HG03575 (cell line): ENCODE measurements around the gene SOX8.

Source experiments
- ATAC-seq: cut with Tn5 transposase; IDR thresholded peaks from one replicate; pipeline ENCODE4 v1.9.1; 2021; ENCODE audit not compliant: unreplicated experiment, insufficient number of reproducible peaks, low FRiP score; ENCODE audit errors: extremely low read depth

Gene SOX8

DNA sequence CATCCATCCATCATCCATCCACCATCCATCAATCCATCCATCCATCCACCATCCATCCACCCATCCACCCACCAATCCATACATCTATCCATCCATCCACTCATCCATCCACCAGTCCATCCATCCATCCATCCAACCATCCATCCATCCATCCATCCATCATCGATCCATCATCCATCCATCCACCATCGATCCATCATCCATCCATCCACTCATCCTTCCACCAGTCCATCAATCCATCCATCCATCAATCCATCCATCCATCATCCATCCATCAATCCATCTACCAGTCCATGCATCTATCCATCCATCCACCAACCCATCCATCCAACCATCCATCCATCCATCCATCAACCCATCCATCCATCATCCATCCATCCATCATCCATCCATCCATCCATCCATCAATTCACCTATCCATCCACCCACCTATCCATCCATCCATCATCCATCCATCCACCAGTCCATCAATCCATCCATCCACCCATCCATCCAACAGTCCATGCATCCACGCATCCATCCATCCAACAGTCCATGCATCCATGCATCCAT is 51.6 kb downstream of the SOX8 start:
- no peak for ATAC-seq

- ATAC-seq, result no peak
These were observed 52.9 kb downstream of the SOX8 start for GRCh38 chr16:1034230-1035065.

DNA sequence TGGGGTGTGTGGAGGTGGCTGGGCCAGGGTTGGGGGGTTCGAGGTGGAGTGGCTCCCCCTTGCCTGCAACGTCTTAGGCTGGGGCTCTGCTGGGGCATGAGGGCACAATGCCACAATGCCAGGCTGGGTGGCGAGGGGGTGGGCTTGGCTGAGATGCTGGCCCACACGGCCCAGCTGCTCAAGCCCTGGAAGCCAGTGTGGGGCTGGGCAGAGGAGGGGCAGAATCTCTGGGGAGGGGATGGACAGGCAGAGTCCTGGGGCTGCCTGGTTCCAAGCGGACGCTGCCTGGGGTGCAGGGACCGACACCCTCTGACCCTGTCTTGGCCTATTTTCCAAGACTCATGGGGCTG is 53.5 kb downstream of the SOX8 start:
- ATAC-seq, result no peak

GRCh38 chr16:1036166-1036565 is 54.6 kb downstream of the SOX8 start:
- ATAC-seq, result no peak
